T-helper 2 cell treated with Interferon-gamma antibody and Interleukin-4, amounts not matched to agents 100 ng/mL and 5 ng/mL, for 36 hours (primary cell): ENCODE measurements around the gene CCDC88A. TPM values are rescaled to one million over a fixed set of nuclear protein-coding genes. Genes with fewer than 3 reads are reported as not detected.
"Not testable (repeated sequence)": the region's sequence is repeated elsewhere in the genome, so short reads cannot be mapped to it uniquely, and the experiment has no call there.

ENCODE experiments used
- intact Hi-C: fragments of 100-400 bp; cut with micrococcal nuclease; formaldehyde crosslinking; loops from one replicate; pipeline ENCODE4 v1.15.1; 2023
- total RNA-seq: library from RNA; stranded (reverse); gene quantifications from 2 replicates; pipeline ENCODE4 v1.2.3, GENCODE V29; 2022

The CCDC88A gene
- total RNA-seq: 14.4 and 21.0 TPM in 2 replicates

GRCh38 chr2:55419679-55420438 is at the start of gene CCDC88A:
CCDC88A (minus strand) TSS chr2:55419856; CDS start chr2:55419079, 777 bp downstream.
- intact Hi-C loops: loop anchor here (1.0 to 10.0 kb wide), 9 partner anchors 12 to 695 kb away; partner anchors contain the start of genes CFAP36, EML6 and PNPT1

GRCh38 chr2:55461679-55462078 is 42.0 kb upstream of the CCDC88A start:
- intact Hi-C loops: no loop called here

- intact Hi-C loops: no loop called here
Observed at GRCh38 chr2:55460562-55460961, 40.9 kb upstream of the CCDC88A start.

- intact Hi-C loops: no loop called here
Observed at GRCh38 chr2:55459714-55460274, 40.1 kb upstream of the CCDC88A start.

GRCh38 chr2:55459279-55459678 is 39.6 kb upstream of the CCDC88A start:
- intact Hi-C loops: no loop called here

GRCh38 chr2:55454121-55454520 is 34.5 kb upstream of the CCDC88A start:
- intact Hi-C loops: no loop called here

- intact Hi-C loops: no loop called here
Observed at GRCh38 chr2:55452879-55453278, 33.2 kb upstream of the CCDC88A start.

- intact Hi-C loops: no loop called here
Observed at GRCh38 chr2:55451699-55452098, 32.0 kb upstream of the CCDC88A start.

- intact Hi-C loops: not testable (repeated sequence)
Observed at GRCh38 chr2:55450014-55450413, 30.4 kb upstream of the CCDC88A start.

- intact Hi-C loops: not testable (repeated sequence)
Observed at GRCh38 chr2:55442045-55442760, 22.5 kb upstream of the CCDC88A start.

- intact Hi-C loops: no loop called here
Observed at GRCh38 chr2:55441280-55441892, 21.7 kb upstream of the CCDC88A start.

- intact Hi-C loops: no loop called here
Observed at GRCh38 chr2:55439101-55439397, 19.4 kb upstream of the CCDC88A start.

GRCh38 chr2:55438391-55439100 is 18.9 kb upstream of the CCDC88A start:
- intact Hi-C loops: no loop called here

- intact Hi-C loops: no loop called here
Observed at GRCh38 chr2:55437515-55438390, 18.1 kb upstream of the CCDC88A start.

GRCh38 chr2:55431982-55432627 is 12.4 kb upstream of the CCDC88A start:
- intact Hi-C loops: loop anchor here (1.0 to 2.0 kb wide), 2 partner anchors 12 to 417 kb away; no protein-coding TSS in a partner anchor

- intact Hi-C loops: loop anchor here (2.0 kb wide), 1 partner anchor 416 kb away; no protein-coding TSS in a partner anchor
Observed at GRCh38 chr2:55430211-55430975, 10.7 kb upstream of the CCDC88A start.

GRCh38 chr2:55428258-55428657 is 8.6 kb upstream of the CCDC88A start:
- intact Hi-C loops: loop anchor here (10.0 kb wide), 1 partner anchor 703 kb away; the partner anchor contains the start of gene EML6

- intact Hi-C loops: loop anchor here (10.0 kb wide), 1 partner anchor 701 kb away; the partner anchor contains the start of gene EML6
Observed at GRCh38 chr2:55425431-55425831, 5.8 kb upstream of the CCDC88A start.
